GM18858 (cell line): ENCODE results near the gene NKAIN2.
"Not testable (repeated sequence)": the region's sequence is repeated elsewhere in the genome, so short reads cannot be mapped to it uniquely, and the experiment has no call there.

Experiments
- ATAC-seq: cut with Tn5 transposase; IDR thresholded peaks from one replicate; pipeline ENCODE4 v1.9.1; 2021; ENCODE audit not compliant: unreplicated experiment

The NKAIN2 gene

GRCh38 chr6:124668028-124668427, 864.4 kb downstream of the NKAIN2 start:
- ATAC-seq, result no peak

DNA sequence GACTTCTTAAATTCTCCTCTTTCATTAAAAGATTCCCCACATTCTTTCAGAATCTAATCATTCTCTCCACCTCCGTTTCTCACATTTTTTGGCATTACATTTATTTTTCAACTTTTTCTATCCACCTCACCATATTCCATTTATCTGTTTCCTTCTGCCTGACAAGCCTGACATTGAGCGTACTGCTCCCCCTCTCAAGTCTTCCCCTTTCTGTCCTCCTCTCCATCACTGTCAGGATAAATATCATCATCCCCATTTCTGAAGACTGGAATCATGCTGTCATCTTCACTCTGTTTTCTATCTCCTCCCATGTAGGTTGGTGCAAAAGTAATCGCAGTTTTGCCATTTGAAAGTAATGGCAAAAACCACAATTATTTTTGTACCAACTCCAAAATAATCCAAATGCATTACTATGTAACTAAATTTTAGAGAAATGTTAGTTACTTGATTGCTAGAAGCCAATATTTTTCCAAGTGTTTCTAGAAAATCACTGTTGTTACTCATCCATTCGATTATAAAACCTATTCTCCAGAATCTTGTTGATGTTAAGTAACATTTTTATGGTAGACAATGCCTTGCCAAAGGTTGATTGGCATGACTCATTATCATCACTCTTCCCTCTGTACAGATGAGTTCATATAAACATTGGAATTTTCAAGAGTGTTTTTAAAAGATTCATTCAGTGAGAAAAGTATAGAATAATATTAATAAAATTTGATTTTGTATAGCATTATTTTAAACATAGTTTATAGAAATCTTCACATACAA, 866.2 kb downstream of the NKAIN2 start:
- ATAC-seq, result no peak

- ATAC-seq, result no peak
Measured at GRCh38 chr6:124670801-124671200, 867.1 kb downstream of the NKAIN2 start.

DNA sequence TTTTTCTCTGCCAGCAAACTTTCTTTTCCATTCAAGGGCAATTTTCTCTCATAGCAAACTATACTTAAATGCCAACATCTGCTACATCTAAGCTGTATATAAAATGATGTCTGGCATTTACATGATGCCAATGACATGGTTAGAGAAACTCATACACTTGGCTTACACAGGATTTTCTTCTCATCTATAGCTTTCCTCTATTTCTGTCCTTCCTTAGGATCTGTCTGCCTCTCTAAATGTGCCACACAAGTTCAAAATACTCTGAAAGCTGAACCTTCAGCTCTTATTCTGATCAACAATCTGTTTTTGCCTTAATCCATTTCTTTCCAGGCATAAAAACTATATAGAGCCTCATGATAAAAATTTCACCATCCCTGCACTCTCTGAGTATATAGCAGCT, 867.7 kb downstream of the NKAIN2 start:
- ATAC-seq, result no peak

GRCh38 chr6:124674042-124674441, 870.4 kb downstream of the NKAIN2 start:
- ATAC-seq, result no peak

DNA sequence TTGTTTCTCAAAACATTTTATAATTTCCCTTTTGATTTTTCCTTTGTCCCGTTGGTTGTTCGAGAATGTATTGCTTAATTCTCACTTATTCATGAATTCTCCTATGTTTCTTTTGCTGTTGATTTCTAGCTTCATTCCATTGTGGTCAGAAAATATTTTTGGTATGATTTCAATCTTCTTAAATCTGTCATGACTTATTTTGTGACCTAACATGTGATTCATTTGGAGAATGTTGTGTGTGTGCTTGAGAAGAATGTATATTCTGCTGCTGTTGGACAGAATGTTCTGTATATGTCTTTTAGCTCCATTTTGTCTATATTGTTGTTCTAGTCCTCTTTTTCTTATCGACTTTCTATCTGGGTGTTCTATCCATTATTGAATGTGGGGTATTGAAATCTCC, 872.4 kb downstream of the NKAIN2 start:
- ATAC-seq, result no peak

DNA sequence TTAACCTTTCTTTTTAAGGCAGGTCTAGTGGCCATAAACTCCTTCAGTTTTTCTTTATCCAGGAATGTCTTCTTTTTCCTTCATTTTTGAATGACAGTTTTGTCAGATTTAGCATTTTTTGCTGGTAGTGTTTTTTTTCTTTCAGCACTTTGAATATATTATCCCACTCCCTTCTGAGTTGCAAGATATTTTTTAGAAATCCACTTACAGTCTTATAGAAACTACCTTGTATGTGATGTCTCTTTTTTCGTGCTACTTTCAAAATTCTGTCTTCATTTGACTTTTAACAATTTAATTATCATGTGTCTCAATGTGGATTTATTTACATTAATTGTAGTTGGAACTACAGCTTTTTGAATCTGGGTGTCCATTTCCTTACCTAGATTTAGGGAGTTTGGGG, 874.2 kb downstream of the NKAIN2 start:
- ATAC-seq, result no peak

DNA sequence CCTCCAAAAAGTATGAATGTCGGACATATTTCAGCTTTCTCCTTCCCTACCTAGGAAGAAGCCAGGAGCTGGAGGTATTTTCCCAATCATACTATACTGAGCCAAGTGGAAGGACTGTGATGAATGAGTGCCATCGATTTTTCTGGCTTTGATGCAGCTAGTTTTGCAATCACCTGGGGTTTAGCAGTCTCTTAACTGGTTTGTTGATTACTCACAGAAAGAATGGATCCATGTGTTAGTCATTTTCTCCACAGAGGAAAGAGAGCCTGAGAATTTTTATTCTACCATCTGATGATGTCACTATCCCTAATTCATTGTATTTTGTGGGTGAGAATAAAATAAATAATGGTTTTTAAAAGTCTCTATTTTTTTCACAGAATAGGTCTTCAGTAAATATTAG, 875.7 kb downstream of the NKAIN2 start:
- no peak for ATAC-seq

GRCh38 chr6:124682751-124683150, 879.1 kb downstream of the NKAIN2 start:
- ATAC-seq, result no peak

- ATAC-seq, result no peak
Measured at GRCh38 chr6:124683507-124683906, 879.8 kb downstream of the NKAIN2 start.

DNA sequence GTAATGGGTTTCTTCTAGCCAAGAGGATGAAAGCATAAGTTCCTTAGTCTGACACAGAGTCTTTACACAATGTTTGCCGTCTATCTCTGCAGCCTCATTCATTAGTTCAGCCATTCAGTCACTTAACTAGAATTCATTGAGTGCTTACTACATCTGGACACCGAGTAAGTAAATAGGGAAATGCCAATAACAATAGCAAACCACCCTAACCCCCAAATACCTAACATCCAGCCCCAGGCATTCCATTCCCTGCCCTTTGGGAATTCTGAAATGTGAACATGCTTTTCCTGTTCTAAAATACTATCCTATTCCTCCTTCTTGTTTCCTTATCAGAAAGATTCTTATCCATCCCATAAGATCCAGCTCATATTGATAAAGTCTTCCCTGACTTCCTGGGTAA, 881.0 kb downstream of the NKAIN2 start:
- no peak for ATAC-seq

- no peak for ATAC-seq
Measured at GRCh38 chr6:124688369-124688768, 884.7 kb downstream of the NKAIN2 start.

- no peak for ATAC-seq
Measured at GRCh38 chr6:124694139-124694705, 890.6 kb downstream of the NKAIN2 start.

- ATAC-seq, result no peak
Measured at GRCh38 chr6:124699038-124699437, 895.4 kb downstream of the NKAIN2 start.

DNA sequence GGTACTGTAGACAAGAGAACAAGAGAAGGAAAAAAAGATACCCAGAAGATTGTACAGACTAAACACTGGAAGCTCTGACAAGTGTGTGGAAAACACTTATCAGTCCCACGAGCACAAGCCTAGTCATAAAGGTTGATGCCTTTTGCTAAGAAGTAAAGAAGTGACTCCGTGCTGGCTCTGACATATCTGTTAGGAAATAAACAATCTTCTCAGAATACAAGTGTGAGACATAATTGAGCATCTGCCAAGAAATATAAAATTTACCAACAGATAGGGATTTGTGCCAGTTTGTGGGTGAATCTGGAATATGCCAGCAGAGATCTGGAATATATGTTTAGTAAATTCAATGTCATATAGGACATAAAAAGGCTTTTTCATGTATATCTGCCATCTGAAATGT, 899.9 kb downstream of the NKAIN2 start:
- ATAC-seq, result no peak

GRCh38 chr6:124712532-124712931, 908.9 kb downstream of the NKAIN2 start:
- ATAC-seq, result not testable (repeated sequence)

GRCh38 chr6:124714728-124715127, 911.1 kb downstream of the NKAIN2 start:
- ATAC-seq, result no peak

DNA sequence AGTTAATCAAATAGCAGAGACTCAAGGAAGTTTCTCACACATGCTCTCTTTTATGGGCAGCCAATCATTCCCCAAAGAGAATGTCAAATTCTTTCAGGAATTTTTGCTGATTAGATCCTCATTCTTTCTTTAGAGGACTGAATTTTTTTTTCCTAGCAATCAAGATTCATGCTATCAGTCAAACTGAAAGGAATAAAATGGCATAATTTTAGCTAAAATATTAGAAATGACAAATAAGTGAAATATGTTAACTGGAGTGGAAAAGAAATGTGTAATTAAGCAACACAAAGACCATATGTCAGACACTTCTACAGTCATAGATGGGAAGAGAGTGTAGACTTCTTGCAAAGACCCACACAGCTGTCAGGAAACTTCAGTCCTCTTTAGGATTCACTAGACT, 916.2 kb downstream of the NKAIN2 start:
- no peak for ATAC-seq

DNA sequence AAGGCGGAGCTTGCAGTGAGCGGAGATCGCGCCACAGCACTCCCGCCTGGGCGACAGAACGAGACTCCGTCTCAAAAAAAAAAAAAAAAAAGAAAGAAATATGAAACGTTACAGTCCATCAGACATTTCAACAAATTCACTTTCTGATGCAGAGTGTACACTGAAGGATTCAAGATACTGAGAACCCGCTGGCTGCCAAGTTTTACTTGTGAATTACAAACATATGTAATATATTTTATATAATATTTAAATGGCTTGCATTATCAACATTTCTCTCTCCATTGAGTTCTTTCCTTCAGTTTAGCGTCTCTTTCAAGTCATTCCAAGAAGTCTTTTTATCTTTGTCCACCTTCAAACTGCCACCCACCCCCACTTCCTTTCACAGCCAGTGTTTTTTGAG, 917.7 kb downstream of the NKAIN2 start:
- no peak for ATAC-seq

GRCh38 chr6:124722141-124722878, 918.6 kb downstream of the NKAIN2 start:
- no peak for ATAC-seq

GRCh38 chr6:124723671-124724070, 920.0 kb downstream of the NKAIN2 start:
- no peak for ATAC-seq

DNA sequence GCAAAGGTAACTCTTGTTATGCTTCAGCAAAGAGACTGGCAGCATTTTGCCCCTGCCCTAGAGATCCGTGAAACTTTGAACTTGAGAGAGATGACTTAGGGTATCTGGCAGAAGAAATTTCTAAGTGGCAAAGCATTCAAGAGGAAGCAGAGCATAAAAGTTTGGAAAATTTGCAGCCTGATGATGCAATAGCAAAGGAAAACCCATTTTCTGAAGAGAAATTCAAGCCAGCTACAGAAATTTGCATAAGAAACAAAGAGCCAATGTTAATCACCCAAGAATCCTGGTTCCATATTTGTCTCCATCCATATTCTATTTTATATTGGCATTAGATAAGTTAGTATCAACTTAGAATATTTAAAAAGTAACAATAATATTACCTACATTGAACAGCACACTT, 934.1 kb downstream of the NKAIN2 start:
- ATAC-seq, result not testable (repeated sequence)
